ENCODE measurements around the gene GAREM1.

Gene GAREM1

DNA sequence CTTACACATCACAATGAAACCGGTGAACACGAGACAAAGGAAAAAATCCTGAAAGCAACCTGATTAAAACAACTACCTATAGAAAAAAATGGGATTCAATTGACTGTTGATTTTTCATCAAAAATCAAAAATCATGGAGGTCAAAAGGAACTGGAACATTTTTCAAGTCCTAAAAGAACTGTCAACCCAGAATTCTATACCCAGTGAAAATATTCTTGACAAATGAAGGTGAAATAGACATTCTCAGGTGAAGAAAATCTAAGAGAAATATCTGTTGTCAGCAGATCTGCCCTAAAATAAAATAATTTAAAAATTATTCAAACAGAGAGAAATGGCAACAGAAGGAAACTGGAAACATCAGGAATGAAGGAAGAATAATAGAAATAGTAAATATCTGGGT lies 38.9 kb downstream of the GAREM1 start:
- TF ChIP-seq, protein P1, sequence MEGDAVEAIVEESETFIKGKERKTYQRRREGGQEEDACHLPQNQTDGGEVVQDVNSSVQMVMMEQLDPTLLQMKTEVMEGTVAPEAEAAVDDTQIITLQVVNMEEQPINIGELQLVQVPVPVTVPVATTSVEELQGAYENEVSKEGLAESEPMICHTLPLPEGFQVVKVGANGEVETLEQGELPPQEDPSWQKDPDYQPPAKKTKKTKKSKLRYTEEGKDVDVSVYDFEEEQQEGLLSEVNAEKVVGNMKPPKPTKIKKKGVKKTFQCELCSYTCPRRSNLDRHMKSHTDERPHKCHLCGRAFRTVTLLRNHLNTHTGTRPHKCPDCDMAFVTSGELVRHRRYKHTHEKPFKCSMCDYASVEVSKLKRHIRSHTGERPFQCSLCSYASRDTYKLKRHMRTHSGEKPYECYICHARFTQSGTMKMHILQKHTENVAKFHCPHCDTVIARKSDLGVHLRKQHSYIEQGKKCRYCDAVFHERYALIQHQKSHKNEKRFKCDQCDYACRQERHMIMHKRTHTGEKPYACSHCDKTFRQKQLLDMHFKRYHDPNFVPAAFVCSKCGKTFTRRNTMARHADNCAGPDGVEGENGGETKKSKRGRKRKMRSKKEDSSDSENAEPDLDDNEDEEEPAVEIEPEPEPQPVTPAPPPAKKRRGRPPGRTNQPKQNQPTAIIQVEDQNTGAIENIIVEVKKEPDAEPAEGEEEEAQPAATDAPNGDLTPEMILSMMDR (IDR thresholded peaks at IDR 0.05; ENCODE audit: low read depth, low read length, missing control alignments) = no peak
- no peak for DNase-seq (ENCODE audit: low read depth)
- in situ Hi-C loops (cut with HindIII; ENCODE audit: low sequenced_read_pairs) = no loop called here
- no peak overlapping the region for H3K4me3 ChIP-seq (ENCODE audit: low read depth, low read length)

GRCh38 chr18:32429402-32429801 lies 41.3 kb downstream of the GAREM1 start:
- no peak for DNase-seq (ENCODE audit: low read depth)
- TF ChIP-seq, protein P1 (IDR thresholded peaks at IDR 0.05; ENCODE audit: low read depth, low read length, missing control alignments) = no peak
- H3K4me3 ChIP-seq (ENCODE audit: low read depth, low read length) = no peak overlapping the region
- in situ Hi-C loops (cut with HindIII; ENCODE audit: low sequenced_read_pairs) = no loop called here

DNA sequence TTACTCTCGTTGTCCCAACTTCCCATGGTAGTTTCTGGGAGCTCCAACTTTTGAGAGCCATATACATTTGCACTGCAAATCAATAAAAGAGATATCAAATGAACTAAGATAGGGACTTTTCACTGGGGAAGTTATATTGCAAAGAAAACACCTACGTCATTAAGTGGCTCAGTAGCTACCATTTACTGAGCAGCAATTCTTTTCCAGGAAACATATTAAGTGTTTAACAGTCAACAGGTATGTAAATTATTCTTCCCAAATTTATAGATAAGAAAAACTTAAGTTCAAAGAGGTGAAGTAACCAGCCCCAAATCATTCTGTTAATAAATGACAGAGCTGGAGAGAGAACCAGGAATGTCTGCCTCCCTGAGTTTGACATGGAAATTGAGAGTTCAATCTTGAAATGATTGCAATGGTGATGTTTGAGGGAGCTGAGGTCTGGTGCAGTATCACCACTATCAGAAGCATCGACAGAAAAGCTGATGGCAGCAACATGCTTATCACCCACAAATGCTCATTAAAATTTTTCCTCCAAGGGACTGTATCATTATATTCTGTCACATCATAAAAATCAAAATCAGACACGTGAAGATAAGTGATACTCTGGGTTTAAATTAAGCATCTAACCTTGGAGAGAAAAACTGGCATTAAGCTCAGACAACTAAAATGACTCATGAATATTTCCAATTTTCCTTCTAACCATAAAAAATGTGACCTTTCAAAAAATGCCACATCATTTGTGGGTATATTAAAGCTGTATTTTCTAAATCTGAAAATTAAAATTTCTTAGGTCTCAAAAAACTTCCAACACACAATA lies 43.4 kb downstream of the GAREM1 start:
- TF ChIP-seq, protein P1 (IDR thresholded peaks at IDR 0.05; ENCODE audit: low read depth, low read length, missing control alignments) = no peak
- no peak overlapping the region for H3K4me3 ChIP-seq (ENCODE audit: low read depth, low read length)
- DNase-seq (ENCODE audit: low read depth) = no peak
- in situ Hi-C loops (cut with HindIII; ENCODE audit: low sequenced_read_pairs) = no loop called here

GRCh38 chr18:32425466-32425865 lies 45.2 kb downstream of the GAREM1 start:
- in situ Hi-C loops (cut with HindIII; ENCODE audit: low sequenced_read_pairs) = no loop called here
- no peak overlapping the region for H3K4me3 ChIP-seq (ENCODE audit: low read depth, low read length)
- peak; percentile 67 for DNase-seq (ENCODE audit: low read depth)
- TF ChIP-seq, protein P1 (IDR thresholded peaks at IDR 0.05; ENCODE audit: low read depth, low read length, missing control alignments) = no peak

DNA sequence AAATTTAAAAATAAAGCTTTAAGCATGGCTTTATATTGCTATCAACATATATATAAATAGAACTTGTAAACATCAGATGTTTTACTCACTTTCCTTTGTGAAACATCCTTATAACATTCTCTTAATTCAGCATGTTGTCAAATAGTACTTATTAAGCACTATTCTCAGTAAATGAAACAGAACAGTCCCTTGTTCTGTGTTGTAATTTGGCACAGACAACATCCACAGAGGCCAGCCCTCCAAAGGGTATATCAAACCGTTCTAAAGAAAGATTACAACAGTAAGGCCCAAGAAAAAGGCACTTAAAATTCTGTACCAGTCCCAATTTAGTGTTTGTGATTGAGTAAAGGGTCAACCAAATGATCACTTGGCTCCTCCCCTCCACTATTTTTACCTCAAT lies 46.0 kb downstream of the GAREM1 start:
- in situ Hi-C loops (cut with HindIII; ENCODE audit: low sequenced_read_pairs) = no loop called here
- H3K4me3 ChIP-seq (ENCODE audit: low read depth, low read length) = no peak overlapping the region
- no peak for DNase-seq (ENCODE audit: low read depth)
- TF ChIP-seq, protein P1 (IDR thresholded peaks at IDR 0.05; ENCODE audit: low read depth, low read length, missing control alignments) = no peak

DNA sequence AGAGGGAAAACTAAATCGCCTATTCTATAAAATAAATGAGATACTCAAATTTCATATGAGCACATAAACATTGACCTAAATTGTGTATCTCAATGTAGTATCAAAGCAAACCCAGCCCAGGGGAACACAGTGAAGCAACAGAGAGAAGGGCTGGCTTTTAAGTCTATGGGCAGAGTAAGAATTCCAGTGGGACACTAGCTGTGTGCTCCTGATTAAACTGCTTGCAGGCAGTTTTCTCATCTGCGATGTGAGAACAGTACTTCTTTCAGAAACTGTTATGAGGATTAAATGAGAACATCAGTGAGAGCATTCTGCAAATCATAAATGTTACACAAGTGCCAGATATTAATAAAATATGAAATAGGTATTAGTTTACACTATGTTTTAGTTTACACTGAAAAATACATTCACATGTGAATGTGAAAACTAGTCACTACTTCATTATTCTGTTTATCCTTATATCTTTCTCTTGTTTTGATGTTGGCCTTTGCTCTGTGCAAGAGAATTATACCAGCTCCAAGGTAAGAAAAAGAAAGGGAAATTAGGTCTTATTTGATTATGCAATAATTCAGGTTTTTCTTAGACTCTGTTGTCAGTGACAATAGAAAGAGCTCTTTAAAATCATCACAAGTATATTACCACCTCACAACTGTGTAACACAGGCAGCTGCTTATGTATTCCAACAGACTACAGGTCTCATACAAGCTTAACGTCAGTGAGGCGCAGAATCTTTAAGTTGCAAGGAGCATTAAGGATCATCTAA lies 47.5 kb downstream of the GAREM1 start:
- no peak for DNase-seq (ENCODE audit: low read depth)
- TF ChIP-seq, protein P1 (IDR thresholded peaks at IDR 0.05; ENCODE audit: low read depth, low read length, missing control alignments) = no peak
- H3K4me3 ChIP-seq (ENCODE audit: low read depth, low read length) = no peak overlapping the region
- in situ Hi-C loops (cut with HindIII; ENCODE audit: low sequenced_read_pairs) = no loop called here

Data from astrocyte of the cerebellum (primary cell).